Hematopoietic multipotent progenitor cell treated with erythropoietin and hydrocortisone succinate and interleukin-3 and kit ligand, for 17 days (in vitro differentiated cells): ENCODE results near the gene RBM10.
A peak's percentile ranks its signal among the peaks of the same experiment; 100 is the strongest.

Experiments used
- DNase-seq: peaks from one replicate; pipeline ENCODE4 v3.0.0-alpha.2; 2015; ENCODE audit warnings: low spot score

RBM10 gene

DNA sequence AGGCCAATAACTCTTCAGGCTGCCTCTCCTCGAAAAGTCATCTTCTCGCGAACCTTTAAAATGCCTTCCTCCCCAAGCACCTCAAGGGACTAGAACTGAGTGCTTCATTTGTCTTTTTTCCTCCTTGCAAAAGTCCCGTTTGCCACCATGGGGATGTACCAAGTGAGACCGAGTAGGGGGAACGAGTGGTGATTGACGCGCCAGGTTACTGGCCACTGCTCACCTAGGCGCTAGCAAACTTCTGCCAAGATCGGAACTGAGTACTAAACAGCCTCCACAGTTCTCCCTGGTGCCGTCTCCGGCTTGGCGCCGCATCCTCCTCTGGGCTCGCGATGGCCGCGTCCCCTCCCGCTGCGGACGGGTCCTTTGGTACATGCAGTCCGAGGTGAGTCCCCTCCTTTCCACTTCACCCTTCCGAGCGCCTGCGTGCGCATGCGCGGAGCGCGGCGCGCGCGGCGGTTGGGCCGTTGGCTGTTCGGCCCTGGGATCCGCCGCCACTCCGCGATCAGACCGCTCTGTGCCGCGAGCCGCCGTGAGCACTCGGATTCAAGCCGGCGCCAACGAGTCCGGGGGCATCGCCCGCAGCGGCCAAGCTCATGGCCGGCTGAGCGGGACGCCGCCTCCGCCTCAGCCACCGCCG, 73.4 kb downstream of the RBM10 start, which contains the start of gene CDK16:
Gene CDK16 (plus strand): TSS at position 402 of the 640 bp plus-strand sequence. CDS start 4,877 bp downstream, outside the sequence.
- peak; percentile 87 for DNase-seq

GRCh38 chrX:47218920-47219815, 74.1 kb downstream of the RBM10 start:
- peak; percentile 64 for DNase-seq

- no peak for DNase-seq
Observed at GRCh38 chrX:47221756-47222155, 76.7 kb downstream of the RBM10 start.

DNA sequence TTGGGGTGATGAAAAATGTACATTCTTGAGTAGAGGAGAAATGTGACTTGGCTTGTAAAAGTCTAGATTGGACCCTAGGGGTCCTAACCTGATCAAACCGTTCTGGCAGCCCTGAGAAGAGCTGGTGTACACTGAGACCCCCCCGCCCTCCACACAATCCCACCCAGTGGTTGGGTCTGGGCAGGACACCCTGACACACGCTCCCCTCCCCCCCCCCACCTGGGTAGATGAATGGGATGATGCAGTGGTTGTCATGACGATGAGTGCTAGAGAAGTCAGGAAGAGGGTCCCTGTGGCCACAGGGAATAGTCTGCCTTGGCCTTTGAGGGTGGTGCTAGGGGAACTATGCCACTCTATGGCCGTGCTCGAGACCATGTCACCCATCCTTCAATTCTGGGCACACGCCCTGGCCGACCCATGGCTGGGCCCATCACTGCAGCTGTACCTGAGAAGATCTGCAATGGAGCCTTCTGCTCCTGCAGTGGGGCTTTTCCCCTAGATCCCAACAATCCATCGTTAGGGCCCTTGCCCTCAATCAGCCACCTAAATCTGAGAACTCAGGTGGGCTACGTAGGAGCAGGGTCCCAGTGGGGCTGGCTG, 77.8 kb downstream of the RBM10 start:
- no peak for DNase-seq

- DNase-seq = no peak
Observed at GRCh38 chrX:47223476-47224250, 78.6 kb downstream of the RBM10 start.

- no peak for DNase-seq
Observed at GRCh38 chrX:47224266-47224895, 79.4 kb downstream of the RBM10 start.

- DNase-seq = no peak
Observed at GRCh38 chrX:47224896-47225290, 79.9 kb downstream of the RBM10 start.

DNA sequence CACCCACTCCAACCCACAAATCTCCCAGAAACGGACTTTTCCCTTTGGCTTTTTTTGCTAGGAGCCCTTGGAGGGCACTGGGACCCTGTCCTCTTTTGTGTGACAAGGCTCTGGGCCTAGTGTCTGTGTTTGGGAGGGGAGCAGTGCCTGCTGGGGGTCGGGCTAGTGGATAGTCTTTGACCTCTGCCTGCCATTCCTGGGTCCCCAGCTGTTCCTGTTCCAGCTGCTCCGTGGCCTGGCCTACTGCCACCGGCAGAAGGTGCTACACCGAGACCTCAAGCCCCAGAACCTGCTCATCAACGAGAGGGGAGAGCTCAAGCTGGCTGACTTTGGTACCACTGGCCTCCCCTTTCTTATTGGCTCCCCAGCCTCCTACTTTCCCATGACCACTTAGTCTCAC, 81.0 kb downstream of the RBM10 start:
- DNase-seq = no peak

- no peak for DNase-seq
Observed at GRCh38 chrX:47226531-47227333, 81.7 kb downstream of the RBM10 start.

DNA sequence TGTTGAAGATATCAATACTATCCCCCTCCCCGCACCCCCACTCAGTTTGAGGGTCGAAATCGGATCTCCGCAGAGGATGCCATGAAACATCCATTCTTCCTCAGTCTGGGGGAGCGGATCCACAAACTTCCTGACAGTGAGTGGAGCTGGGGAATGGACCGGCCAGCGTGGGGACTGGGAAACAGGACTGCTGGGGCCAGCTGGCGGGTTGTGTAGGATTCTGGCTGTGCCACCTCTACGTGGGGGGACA, 82.2 kb downstream of the RBM10 start:
- no peak for DNase-seq

DNA sequence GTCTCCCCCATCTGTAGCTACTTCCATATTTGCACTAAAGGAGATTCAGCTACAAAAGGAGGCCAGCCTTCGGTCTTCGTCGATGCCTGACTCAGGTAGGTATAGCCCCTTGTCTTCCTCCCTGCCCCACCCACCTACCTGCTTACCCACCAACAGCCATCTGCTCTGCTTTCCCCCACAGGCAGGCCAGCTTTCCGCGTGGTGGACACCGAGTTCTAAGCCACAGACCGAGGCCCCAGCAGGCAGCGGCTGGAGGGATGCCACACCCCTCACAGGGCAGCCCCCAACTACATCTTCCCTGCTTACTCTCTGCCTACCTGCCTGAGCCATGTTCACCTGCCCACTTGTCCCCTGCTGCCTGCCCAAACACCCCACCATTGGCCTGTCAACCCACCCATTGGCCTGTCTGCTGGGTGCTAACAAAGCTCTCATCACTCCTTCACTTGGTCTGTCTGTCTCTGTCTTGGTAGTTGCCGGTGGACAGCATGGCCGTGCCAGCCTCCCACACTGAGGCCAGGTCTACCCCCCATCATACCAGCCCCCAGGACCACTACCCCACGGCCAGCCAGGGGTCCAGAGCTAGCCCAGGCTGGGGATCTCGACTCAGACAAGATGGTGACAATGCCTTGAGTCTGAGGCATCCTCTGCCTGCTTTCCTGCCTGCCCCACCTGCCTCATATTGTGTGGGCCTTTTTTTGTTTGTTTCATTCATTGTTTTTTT, 83.7 kb downstream of the RBM10 start:
- DNase-seq = no peak

DNA sequence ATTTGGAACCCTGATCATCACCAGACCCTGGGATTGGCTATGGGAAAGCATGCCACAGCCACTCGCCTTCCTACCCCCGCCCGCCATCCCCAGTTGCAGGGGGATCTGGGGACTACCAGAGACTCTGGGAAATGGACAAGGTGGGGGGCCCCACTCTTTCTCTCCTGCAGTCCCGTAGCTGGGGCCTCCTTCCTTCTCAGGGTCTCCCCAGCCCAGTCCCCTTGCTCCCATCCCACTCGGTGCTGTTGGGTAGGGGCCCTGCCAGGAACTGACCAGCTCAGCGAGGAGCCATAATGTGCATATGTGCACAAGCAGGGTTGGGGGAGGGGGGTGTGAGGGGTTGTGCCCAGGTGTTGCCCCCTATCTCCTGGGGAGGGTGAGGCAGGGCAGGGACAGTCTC, 84.4 kb downstream of the RBM10 start:
- no peak for DNase-seq

GRCh38 chrX:47230136-47230868, 85.3 kb downstream of the RBM10 start:
- no peak for DNase-seq

DNA sequence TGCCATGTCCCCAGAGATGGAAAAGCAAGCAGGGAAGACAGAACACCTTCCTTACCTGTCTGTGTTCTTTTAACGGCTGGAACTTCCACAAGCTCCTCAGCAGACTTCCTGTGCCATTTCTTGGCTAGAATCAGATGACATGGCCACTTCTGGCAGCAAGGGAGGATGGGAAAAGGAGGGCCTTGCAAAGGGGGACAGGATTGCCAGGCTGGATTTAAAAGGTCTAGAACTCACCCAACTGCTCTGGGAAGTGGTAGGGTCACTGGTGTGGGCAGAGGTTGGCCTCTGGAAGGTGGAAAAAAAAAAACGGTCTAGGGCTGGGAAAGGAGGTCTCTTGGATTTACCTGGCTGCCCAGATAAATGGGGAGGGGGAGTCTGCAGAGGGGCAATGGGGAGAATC, 86.1 kb downstream of the RBM10 start:
- DNase-seq = no peak

DNA sequence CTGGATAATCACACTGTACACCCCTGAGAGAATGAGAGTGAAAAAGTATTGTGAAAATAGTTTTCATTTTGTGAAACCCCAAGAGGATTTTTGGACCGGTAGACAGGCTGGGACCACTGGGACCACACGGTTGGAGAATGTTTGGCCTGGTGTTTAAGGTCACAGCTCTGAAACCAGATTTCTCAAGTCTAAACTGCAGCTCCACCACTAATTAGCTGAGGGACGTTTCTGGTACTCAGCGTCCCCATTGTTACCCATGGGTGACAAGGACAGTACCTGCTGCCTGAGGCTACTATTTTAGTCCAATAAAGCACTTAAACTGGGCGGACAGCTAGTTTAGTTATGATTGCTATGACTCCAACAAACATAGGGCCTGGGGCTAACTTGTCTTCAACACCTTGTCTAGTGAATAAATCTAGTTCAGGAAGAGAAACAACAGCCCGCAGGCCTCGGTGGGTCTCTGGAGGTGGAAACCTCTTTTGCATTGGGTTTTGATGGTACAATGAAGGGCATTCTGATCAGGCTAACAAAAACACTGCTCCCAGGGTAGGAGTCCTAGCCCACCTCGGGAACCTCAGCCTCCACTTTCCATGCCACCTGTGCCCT, 87.3 kb downstream of the RBM10 start:
- DNase-seq = no peak

- DNase-seq = no peak
Observed at GRCh38 chrX:47232803-47233332, 87.8 kb downstream of the RBM10 start, which contains the start of gene USP11. Gene USP11 (plus strand): TSS chrX:47233009. CDS start chrX:47233044, 35 bp downstream.

DNA sequence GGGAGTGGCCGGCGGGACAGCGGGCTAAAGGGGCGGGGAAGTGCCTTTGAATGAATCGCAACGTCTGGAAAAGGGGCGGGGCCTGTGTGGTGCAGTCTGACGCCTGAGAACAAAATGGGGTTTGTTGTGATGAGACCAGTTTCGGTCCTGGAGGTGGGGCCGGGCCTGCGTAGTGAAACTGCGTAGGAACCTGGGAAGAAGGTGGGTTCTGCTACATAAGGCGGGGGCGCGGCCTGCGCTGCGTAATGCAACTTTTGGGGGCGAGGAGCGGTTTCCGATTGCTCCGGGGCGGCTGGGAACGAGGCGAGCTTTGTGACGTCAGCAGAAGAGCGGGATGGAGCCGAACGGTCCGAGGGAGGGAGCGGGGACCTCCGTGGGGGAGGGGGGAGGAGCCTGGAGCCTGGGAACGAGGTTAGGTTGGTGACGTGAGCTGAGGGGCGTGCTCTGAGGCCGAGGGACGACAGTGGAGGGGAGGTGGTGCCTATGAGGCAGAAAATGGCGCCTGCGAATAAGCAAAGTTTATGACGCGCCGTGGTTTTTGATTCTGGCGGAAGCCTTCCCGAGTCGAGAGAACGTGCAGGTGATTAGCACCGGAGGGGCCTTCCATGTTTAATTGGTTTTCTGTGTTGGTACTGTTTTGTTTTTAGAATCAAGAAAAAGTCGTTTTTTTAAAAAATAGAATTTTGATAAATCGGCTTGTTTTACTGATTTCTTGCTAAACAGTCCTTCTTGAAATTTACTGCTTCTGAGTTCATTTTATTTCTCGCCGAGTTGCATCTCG, 88.5 kb downstream of the RBM10 start:
- peak; percentile 94 for DNase-seq

DNA sequence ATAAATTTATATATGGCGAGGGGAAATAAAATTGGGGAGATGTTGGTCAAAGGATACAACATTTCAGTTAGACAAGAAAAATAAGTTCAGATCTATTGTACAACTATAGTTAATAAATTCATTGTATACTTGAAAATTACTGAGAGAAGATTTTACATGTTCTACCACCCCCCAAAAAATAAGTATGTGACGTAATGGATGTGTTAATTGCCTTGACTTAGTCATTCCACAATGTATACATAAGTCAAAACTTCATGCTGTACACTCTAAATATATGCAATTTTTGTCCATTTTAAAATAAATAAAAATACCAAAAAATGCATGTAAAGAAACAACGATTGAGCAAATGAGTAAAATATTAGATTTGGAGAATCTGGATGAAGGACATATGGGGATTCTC, 89.6 kb downstream of the RBM10 start:
- no peak for DNase-seq
